ENCODE data around the gene ZNF367. TPM values are rescaled to one million over a fixed set of nuclear protein-coding genes. Genes with fewer than 3 reads are reported as not detected.

ZNF367 gene
- total and polyA plus RNA-seq, 9 of the 15 experiments (the other 6 are each of a cell fraction or from before 2014, with no cell fraction given): 2.7 to 14.4 (median 10.0) TPM

DNA sequence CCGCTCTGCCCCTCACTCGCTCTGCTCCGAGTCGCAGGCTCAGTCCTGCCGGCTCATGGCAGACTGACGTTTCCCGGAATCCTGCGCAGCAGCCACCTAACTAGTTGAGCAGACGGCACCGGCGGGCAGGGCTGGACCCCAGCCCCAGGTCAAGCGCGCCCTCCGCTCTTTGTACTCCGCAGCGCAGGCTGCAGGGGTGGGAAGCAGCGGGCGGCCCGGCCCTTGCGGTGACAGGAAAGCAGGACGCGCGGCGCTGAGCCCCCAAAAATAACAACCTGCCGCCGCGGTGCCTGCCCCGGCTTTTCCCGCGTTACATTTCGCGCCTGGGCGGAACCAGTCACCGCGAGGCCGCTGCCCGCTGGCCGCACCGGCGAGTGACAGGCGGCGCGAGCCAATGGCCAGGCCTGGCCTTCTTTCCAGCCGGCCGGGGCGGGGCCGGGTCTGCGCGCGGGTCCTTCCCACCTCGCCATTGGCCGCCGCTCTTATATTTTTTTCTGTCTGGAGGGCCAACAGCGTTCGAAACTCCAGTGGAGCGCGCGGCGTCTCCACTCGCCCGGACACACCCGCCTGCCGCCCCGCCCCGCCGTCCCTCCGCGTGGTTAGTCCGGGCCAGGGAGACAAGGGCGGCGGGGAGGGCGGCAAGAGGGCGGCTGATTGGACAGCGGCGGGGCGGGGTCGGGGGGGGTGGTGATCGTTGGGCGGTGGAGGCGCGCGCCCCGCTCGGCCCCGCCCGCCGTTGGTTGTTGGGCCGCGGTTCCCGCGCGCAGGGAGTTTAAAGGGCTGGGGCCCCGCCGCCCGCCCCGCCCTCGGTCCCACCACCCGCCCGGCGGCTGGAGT lies at the start of gene ZNF367 (continued):
- TF ChIP-seq, protein P1, sequence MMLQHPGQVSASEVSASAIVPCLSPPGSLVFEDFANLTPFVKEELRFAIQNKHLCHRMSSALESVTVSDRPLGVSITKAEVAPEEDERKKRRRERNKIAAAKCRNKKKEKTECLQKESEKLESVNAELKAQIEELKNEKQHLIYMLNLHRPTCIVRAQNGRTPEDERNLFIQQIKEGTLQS (IDR thresholded peaks at IDR 0.05): 0 out of 2 replicates have a peak, but pooled peaks have one; percentile 17
- TF ChIP-seq, protein P1 (CRISPR knock-in tag; conservative IDR thresholded peaks at IDR 0.05): no peak; the same call in 1 of the 2 replicates
- TF ChIP-seq, protein P2, sequence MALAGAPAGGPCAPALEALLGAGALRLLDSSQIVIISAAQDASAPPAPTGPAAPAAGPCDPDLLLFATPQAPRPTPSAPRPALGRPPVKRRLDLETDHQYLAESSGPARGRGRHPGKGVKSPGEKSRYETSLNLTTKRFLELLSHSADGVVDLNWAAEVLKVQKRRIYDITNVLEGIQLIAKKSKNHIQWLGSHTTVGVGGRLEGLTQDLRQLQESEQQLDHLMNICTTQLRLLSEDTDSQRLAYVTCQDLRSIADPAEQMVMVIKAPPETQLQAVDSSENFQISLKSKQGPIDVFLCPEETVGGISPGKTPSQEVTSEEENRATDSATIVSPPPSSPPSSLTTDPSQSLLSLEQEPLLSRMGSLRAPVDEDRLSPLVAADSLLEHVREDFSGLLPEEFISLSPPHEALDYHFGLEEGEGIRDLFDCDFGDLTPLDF (CRISPR knock-in tag; IDR thresholded peaks at IDR 0.05): peak; percentile 98
- peak; percentile 1; the same call in 1 of the 2 replicates for TF ChIP-seq SRSF3 (IDR thresholded peaks at IDR 0.05; ENCODE audit: insufficient read depth, low read length)
- TF ChIP-seq TRIM24 (IDR thresholded peaks at IDR 0.05): 0 out of 4 replicates have a peak, but pooled peaks of 1 of the 2 experiments have one; percentile 16
- TF ChIP-seq, protein P3, sequence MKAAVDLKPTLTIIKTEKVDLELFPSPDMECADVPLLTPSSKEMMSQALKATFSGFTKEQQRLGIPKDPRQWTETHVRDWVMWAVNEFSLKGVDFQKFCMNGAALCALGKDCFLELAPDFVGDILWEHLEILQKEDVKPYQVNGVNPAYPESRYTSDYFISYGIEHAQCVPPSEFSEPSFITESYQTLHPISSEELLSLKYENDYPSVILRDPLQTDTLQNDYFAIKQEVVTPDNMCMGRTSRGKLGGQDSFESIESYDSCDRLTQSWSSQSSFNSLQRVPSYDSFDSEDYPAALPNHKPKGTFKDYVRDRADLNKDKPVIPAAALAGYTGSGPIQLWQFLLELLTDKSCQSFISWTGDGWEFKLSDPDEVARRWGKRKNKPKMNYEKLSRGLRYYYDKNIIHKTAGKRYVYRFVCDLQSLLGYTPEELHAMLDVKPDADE (conservative IDR thresholded peaks at IDR 0.05; ENCODE audit: control insufficient read depth, low read depth, low read length): no peak; the same call in 1 of the 2 replicates
- no peak for TF ChIP-seq SIX5 (IDR thresholded peaks at IDR 0.05; ENCODE audit: borderline replicate concordance in 1 of 2, insufficient read depth in 1 of 2, low read depth in 1 of 2, low read length in 2 of 2)
- TF ChIP-seq, protein P4, sequence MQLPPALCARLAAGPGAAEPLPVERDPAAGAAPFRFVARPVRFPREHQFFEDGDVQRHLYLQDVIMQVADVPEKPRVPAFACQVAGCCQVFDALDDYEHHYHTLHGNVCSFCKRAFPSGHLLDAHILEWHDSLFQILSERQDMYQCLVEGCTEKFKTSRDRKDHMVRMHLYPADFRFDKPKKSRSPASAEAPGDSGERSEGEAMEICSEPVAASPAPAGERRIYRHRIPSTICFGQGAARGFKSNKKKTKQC (CRISPR knock-in tag; IDR thresholded peaks at IDR 0.05): peak; percentile 95
- no peak for TF ChIP-seq STAG1 (CRISPR knock-in tag; IDR thresholded peaks at IDR 0.05; ENCODE audit: borderline replicate concordance)
- TF ChIP-seq POLR3A (IDR thresholded peaks at IDR 0.05; ENCODE audit: borderline replicate concordance, extremely low read depth, insufficient read depth, insufficient read length): no peak
- TF ChIP-seq, protein P5, sequence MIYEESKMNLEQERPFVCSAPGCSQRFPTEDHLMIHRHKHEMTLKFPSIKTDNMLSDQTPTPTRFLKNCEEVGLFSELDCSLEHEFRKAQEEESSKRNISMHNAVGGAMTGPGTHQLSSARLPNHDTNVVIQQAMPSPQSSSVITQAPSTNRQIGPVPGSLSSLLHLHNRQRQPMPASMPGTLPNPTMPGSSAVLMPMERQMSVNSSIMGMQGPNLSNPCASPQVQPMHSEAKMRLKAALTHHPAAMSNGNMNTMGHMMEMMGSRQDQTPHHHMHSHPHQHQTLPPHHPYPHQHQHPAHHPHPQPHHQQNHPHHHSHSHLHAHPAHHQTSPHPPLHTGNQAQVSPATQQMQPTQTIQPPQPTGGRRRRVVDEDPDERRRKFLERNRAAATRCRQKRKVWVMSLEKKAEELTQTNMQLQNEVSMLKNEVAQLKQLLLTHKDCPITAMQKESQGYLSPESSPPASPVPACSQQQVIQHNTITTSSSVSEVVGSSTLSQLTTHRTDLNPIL (CRISPR knock-in tag; IDR thresholded peaks at IDR 0.05): no peak
- TF ChIP-seq ZNF282 (CRISPR knock-in tag; IDR thresholded peaks at IDR 0.05): peak; percentile 90
- TF ChIP-seq SMAD4 (CRISPR knock-in tag; conservative IDR thresholded peaks at IDR 0.05): peak; percentile 19; the same call in 1 of the 2 replicates
- TF ChIP-seq L3MBTL2 (IDR thresholded peaks at IDR 0.05): peak; percentile 86
- peak; percentile 91 for TF ChIP-seq SUPT5H (IDR thresholded peaks at IDR 0.05)
- no peak for TF ChIP-seq KAT7 (CRISPR knock-in tag; IDR thresholded peaks at IDR 0.05; ENCODE audit: borderline replicate concordance)
- TF ChIP-seq ZNF551 (CRISPR knock-in tag; IDR thresholded peaks at IDR 0.05): no peak
- peak; percentile 89 for TF ChIP-seq PRPF4 (IDR thresholded peaks at IDR 0.05; ENCODE audit: insufficient read depth, low read depth, low read length, poor library complexity, severe bottlenecking)
- TF ChIP-seq JUN (IDR thresholded peaks at IDR 0.05; ENCODE audit: borderline replicate concordance, low read depth, low read length): no peak
- peak; percentile 77 for TF ChIP-seq JUN (CRISPR knock-in tag; IDR thresholded peaks at IDR 0.05; ENCODE audit: borderline replicate concordance)

Data from K562 (cell line).